ENCODE results near the gene PRKN.

PRKN gene

GRCh38 chr6:162581988-162582780 is 145.4 kb downstream of the PRKN start:
- no peak for DNase-seq
- Histone ChIP-seq H3K4me1 (ENCODE audit: low read length) (no peaks in the 10 kb centered on the region), H3K4me2 (ENCODE audit: low read depth, low read length) (no peak overlapping the region), H3K79me2 (ENCODE audit: low read length) (no peaks in the 10 kb centered on the region), H3F3A (ENCODE audit: insufficient read depth, low read length) (no peaks in the 10 kb centered on the region), H3K4me3 (ENCODE audit: low read length) (no peak overlapping the region), H3K9me2 (replicated peaks; ENCODE audit: insufficient read depth, low read length) (no peaks in the 10 kb centered on the region), H2AFZ (ENCODE audit: low read length) (no peak overlapping the region), H3K27me3 (replicated peaks; ENCODE audit: insufficient read depth, low read length) (no peaks in the 10 kb centered on the region), H3K27ac (ENCODE audit: low read length) (no peak overlapping the region), H4K20me1 (ENCODE audit: insufficient read depth, low read length) (no peaks in the 10 kb centered on the region), H3K36me3 (replicated peaks; ENCODE audit: insufficient read depth, low read length) (no peaks in the 10 kb centered on the region), H3K9ac (ENCODE audit: low read length) (no peak overlapping the region), H3K9me3 (replicated peaks; ENCODE audit: insufficient read depth, low read length) (no peaks in the 10 kb centered on the region)
- no peak for TF ChIP-seq EZH2 (optimal IDR thresholded peaks at IDR 0.05; ENCODE audit: low read depth, low read length)
- TF ChIP-seq CTCF (IDR thresholded peaks at IDR 0.05; ENCODE audit: low read length), result no peak
- TF ChIP-seq EZH2phosphoT487 (IDR thresholded peaks at IDR 0.05; ENCODE audit: low read length), result no peak

GRCh38 chr6:162580619-162581018 is 146.9 kb downstream of the PRKN start:
- Histone ChIP-seq H3K36me3 (replicated peaks; ENCODE audit: insufficient read depth, low read length) (no peaks in the 10 kb centered on the region), H3K27me3 (replicated peaks; ENCODE audit: insufficient read depth, low read length) (no peaks in the 10 kb centered on the region), H3K27ac (ENCODE audit: low read length) (no peak overlapping the region), H3K79me2 (ENCODE audit: low read length) (no peaks in the 10 kb centered on the region), H4K20me1 (ENCODE audit: insufficient read depth, low read length) (no peaks in the 10 kb centered on the region), H3K4me3 (ENCODE audit: low read length) (no peak overlapping the region), H3K4me1 (ENCODE audit: low read length) (no peaks in the 10 kb centered on the region), H3K9me2 (replicated peaks; ENCODE audit: insufficient read depth, low read length) (no peaks in the 10 kb centered on the region), H3K9ac (ENCODE audit: low read length) (no peak overlapping the region), H3F3A (ENCODE audit: insufficient read depth, low read length) (no peaks in the 10 kb centered on the region), H2AFZ (ENCODE audit: low read length) (no peak overlapping the region), H3K9me3 (replicated peaks; ENCODE audit: insufficient read depth, low read length) (no peaks in the 10 kb centered on the region), H3K4me2 (ENCODE audit: low read depth, low read length) (no peak overlapping the region)
- TF ChIP-seq EZH2 (optimal IDR thresholded peaks at IDR 0.05; ENCODE audit: low read depth, low read length) (no peak), EZH2phosphoT487 (IDR thresholded peaks at IDR 0.05; ENCODE audit: low read length) (no peak), CTCF (IDR thresholded peaks at IDR 0.05; ENCODE audit: low read length) (no peak)
- DNase-seq, result no peak

- no peak overlapping the region for H3K4me3 ChIP-seq (ENCODE audit: low read length)
- H3K27ac ChIP-seq (ENCODE audit: low read length), result no peak overlapping the region
- H3K9ac ChIP-seq (ENCODE audit: low read length), result no peak overlapping the region
- H3K9me2 ChIP-seq (replicated peaks; ENCODE audit: insufficient read depth, low read length), result no peaks in the 10 kb centered on the region
- H3K79me2 ChIP-seq (ENCODE audit: low read length), result no peaks in the 10 kb centered on the region
- H2AFZ ChIP-seq (ENCODE audit: low read length), result no peak overlapping the region
- TF ChIP-seq EZH2phosphoT487 (IDR thresholded peaks at IDR 0.05; ENCODE audit: low read length) (no peak), EZH2 (optimal IDR thresholded peaks at IDR 0.05; ENCODE audit: low read depth, low read length) (no peak), CTCF (IDR thresholded peaks at IDR 0.05; ENCODE audit: low read length) (no peak)
- H3K27me3 ChIP-seq (replicated peaks; ENCODE audit: insufficient read depth, low read length), result no peaks in the 10 kb centered on the region
- H4K20me1 ChIP-seq (ENCODE audit: insufficient read depth, low read length), result no peaks in the 10 kb centered on the region
- no peaks in the 10 kb centered on the region for H3K9me3 ChIP-seq (replicated peaks; ENCODE audit: insufficient read depth, low read length)
- H3K4me2 ChIP-seq (ENCODE audit: low read depth, low read length), result no peak overlapping the region
- no peaks in the 10 kb centered on the region for H3K36me3 ChIP-seq (replicated peaks; ENCODE audit: insufficient read depth, low read length)
- DNase-seq, result no peak
- H3F3A ChIP-seq (ENCODE audit: insufficient read depth, low read length), result no peaks in the 10 kb centered on the region
- H3K4me1 ChIP-seq (ENCODE audit: low read length), result no peaks in the 10 kb centered on the region
Observed at GRCh38 chr6:162576016-162576415, 151.6 kb downstream of the PRKN start.
